Body of pancreas (tissue), 4 donors: ENCODE results near the gene TTC28.

Experiments
- POLR2A ChIP-seq, 3 donors: fragments of 450-650 bp; IDR thresholded peaks; one replicate each; pipeline ENCODE4 v1.6.1; 2016; ENCODE audit warnings: antibody characterized with exemption in 3 of 3, mild to moderate bottlenecking in 2 of 3
- TF ChIP-seq, protein P1 (sequence below), 7 experiments: fragments of 450-650 bp in 4 of 7; fragments of 200-600 bp in 3 of 7; sonication (generic) in 3 of 7; IDR thresholded peaks; one replicate each; pipeline ENCODE4 v1.5.1; 2016 to 2019; ENCODE audit warnings: antibody characterized with exemption in 7 of 7

DNA sequence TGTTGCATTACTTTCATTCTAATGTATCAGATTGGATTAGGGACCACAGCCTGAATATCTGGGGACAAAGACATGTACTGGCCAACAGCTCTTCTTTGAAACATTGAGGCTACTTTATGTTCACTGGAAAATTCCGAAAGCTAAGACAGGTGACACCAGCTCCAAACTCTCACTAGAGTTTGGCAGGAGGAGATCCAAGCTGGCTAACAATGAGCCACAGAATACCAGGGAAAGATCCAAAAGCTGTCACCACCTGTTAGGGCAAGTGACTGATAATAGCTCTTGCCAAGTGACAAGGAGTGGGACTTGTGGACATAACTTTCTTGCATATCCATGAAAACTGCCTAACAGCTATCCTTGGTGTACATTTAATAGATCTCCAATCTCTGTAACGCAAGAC lies 333.3 kb downstream of the TTC28 start:
- no peak for TF ChIP-seq POLR2A (IDR thresholded peaks at IDR 0.05)
- TF ChIP-seq, protein P1, sequence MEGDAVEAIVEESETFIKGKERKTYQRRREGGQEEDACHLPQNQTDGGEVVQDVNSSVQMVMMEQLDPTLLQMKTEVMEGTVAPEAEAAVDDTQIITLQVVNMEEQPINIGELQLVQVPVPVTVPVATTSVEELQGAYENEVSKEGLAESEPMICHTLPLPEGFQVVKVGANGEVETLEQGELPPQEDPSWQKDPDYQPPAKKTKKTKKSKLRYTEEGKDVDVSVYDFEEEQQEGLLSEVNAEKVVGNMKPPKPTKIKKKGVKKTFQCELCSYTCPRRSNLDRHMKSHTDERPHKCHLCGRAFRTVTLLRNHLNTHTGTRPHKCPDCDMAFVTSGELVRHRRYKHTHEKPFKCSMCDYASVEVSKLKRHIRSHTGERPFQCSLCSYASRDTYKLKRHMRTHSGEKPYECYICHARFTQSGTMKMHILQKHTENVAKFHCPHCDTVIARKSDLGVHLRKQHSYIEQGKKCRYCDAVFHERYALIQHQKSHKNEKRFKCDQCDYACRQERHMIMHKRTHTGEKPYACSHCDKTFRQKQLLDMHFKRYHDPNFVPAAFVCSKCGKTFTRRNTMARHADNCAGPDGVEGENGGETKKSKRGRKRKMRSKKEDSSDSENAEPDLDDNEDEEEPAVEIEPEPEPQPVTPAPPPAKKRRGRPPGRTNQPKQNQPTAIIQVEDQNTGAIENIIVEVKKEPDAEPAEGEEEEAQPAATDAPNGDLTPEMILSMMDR (IDR thresholded peaks at IDR 0.05) = no peak
